ENCODE data around the gene GLCE.
A peak's percentile ranks its signal among the peaks of the same experiment; 100 is the strongest.

GLCE gene

GRCh38 chr15:69160141-69160993 is at the start of gene GLCE:
Gene GLCE, plus strand, starts transcription at chr15:69160635. Its CDS starts 95,172 bp downstream, at chr15:69255807.
- TF ChIP-seq ZNF274 (IDR thresholded peaks at IDR 0.05; ENCODE audit: low read depth, low read length) = no peak
- peak within 1 kb of the TSS; percentile 83 for H3K4me3 ChIP-seq (ENCODE audit: low read length)

- TF ChIP-seq ZNF274 (IDR thresholded peaks at IDR 0.05; ENCODE audit: low read depth, low read length) = no peak
Observed at GRCh38 chr15:69114331-69114928, 46.0 kb upstream of the GLCE start.

GRCh38 chr15:69115031-69115430 is 45.4 kb upstream of the GLCE start:
- no peak for TF ChIP-seq ZNF274 (IDR thresholded peaks at IDR 0.05; ENCODE audit: low read depth, low read length)
- H3K4me3 ChIP-seq (ENCODE audit: low read length) = no peak overlapping the region

More at GRCh38 chr15:69114331-69114928, 46.0 kb upstream of the GLCE start:
- H3K4me3 ChIP-seq (ENCODE audit: low read length) = no peak overlapping the region

- no peak overlapping the region for H3K4me3 ChIP-seq (ENCODE audit: low read length)
- TF ChIP-seq ZNF274 (IDR thresholded peaks at IDR 0.05; ENCODE audit: low read depth, low read length) = no peak
Observed at GRCh38 chr15:69116391-69116790, 44.0 kb upstream of the GLCE start.

GRCh38 chr15:69117431-69117871 is 43.0 kb upstream of the GLCE start:
- H3K4me3 ChIP-seq (ENCODE audit: low read length) = no peak overlapping the region
- no peak for TF ChIP-seq ZNF274 (IDR thresholded peaks at IDR 0.05; ENCODE audit: low read depth, low read length)

GRCh38 chr15:69118089-69118488 is 42.3 kb upstream of the GLCE start:
- no peak overlapping the region for H3K4me3 ChIP-seq (ENCODE audit: low read length)

GRCh38 chr15:69119001-69119400 is 41.4 kb upstream of the GLCE start:
- no peak for TF ChIP-seq ZNF274 (IDR thresholded peaks at IDR 0.05; ENCODE audit: low read depth, low read length)
- H3K4me3 ChIP-seq (ENCODE audit: low read length) = no peak overlapping the region

More at GRCh38 chr15:69118089-69118488, 42.3 kb upstream of the GLCE start:
- no peak for TF ChIP-seq ZNF274 (IDR thresholded peaks at IDR 0.05; ENCODE audit: low read depth, low read length)

GRCh38 chr15:69119683-69120395 is 40.6 kb upstream of the GLCE start:
- TF ChIP-seq ZNF274 (IDR thresholded peaks at IDR 0.05; ENCODE audit: low read depth, low read length) = no peak

GRCh38 chr15:69120732-69121131 is 39.7 kb upstream of the GLCE start:
- TF ChIP-seq ZNF274 (IDR thresholded peaks at IDR 0.05; ENCODE audit: low read depth, low read length) = no peak
- no peak overlapping the region for H3K4me3 ChIP-seq (ENCODE audit: low read length)

More at GRCh38 chr15:69119683-69120395, 40.6 kb upstream of the GLCE start:
- no peak overlapping the region for H3K4me3 ChIP-seq (ENCODE audit: low read length)

- no peak for TF ChIP-seq ZNF274 (IDR thresholded peaks at IDR 0.05; ENCODE audit: low read depth, low read length)
- H3K4me3 ChIP-seq (ENCODE audit: low read length) = no peak overlapping the region
Observed at GRCh38 chr15:69121198-69121828, 39.1 kb upstream of the GLCE start.

GRCh38 chr15:69125236-69125635 is 35.2 kb upstream of the GLCE start:
- H3K4me3 ChIP-seq (ENCODE audit: low read length) = no peak overlapping the region
- TF ChIP-seq ZNF274 (IDR thresholded peaks at IDR 0.05; ENCODE audit: low read depth, low read length) = no peak

GRCh38 chr15:69126054-69126469 is 34.4 kb upstream of the GLCE start:
- no peak overlapping the region for H3K4me3 ChIP-seq (ENCODE audit: low read length)
- TF ChIP-seq ZNF274 (IDR thresholded peaks at IDR 0.05; ENCODE audit: low read depth, low read length) = no peak

GRCh38 chr15:69127306-69127705 is 33.1 kb upstream of the GLCE start:
- no peak overlapping the region for H3K4me3 ChIP-seq (ENCODE audit: low read length)
- TF ChIP-seq ZNF274 (IDR thresholded peaks at IDR 0.05; ENCODE audit: low read depth, low read length) = no peak
